Pulmonary artery endothelial cell (primary cell): ENCODE measurements around the gene KIAA0040. TPM values are rescaled to one million over a fixed set of nuclear protein-coding genes. Genes with fewer than 3 reads are reported as not detected.

Source experiments
- DNase-seq: peaks from one replicate; pipeline ENCODE4 v3.0.0-alpha.2; 2011; ENCODE audit warnings: low read depth, low spot score
- total RNA-seq: library from RNA; depleted of rRNA; stranded (reverse); fragments of >200 nt; gene quantifications from 2 replicates; pipeline ENCODE4 v1.2.3, GENCODE V29; 2014

Gene KIAA0040
- total RNA-seq, 1 donor from 2014 or later = 34.5 TPM

- DNase-seq = no peak
Observed at GRCh38 chr1:175203570-175204068, 11.0 kb upstream of the KIAA0040 start.

- DNase-seq = no peak
Observed at GRCh38 chr1:175200678-175201521, 8.3 kb upstream of the KIAA0040 start.

GRCh38 chr1:175198332-175198731, 5.8 kb upstream of the KIAA0040 start:
- DNase-seq = no peak

- DNase-seq = peak; percentile 59
Observed at GRCh38 chr1:175197531-175197930, 5.0 kb upstream of the KIAA0040 start.

GRCh38 chr1:175195798-175196197, 3.2 kb upstream of the KIAA0040 start:
- no peak for DNase-seq

GRCh38 chr1:175195281-175195680, 2.7 kb upstream of the KIAA0040 start:
- DNase-seq = no peak

GRCh38 chr1:175193527-175193910, 943 bp upstream of the KIAA0040 start:
- DNase-seq = no peak

- DNase-seq = no peak
Observed at GRCh38 chr1:175192111-175192629, 406 bp downstream of the KIAA0040 start.

GRCh38 chr1:175191659-175192058, 917 bp downstream of the KIAA0040 start:
- no peak for DNase-seq

- no peak for DNase-seq
Observed at GRCh38 chr1:175188936-175189335, 3.6 kb downstream of the KIAA0040 start.

- no peak for DNase-seq
Observed at GRCh38 chr1:175186433-175187160, 6.0 kb downstream of the KIAA0040 start.

- DNase-seq = no peak
Observed at GRCh38 chr1:175185903-175186302, 6.7 kb downstream of the KIAA0040 start.

GRCh38 chr1:175183586-175183985, 9.0 kb downstream of the KIAA0040 start:
- DNase-seq = no peak

- DNase-seq = no peak
Observed at GRCh38 chr1:175182201-175182746, 10.3 kb downstream of the KIAA0040 start.

- DNase-seq = no peak
Observed at GRCh38 chr1:175179837-175180590, 12.6 kb downstream of the KIAA0040 start.

GRCh38 chr1:175178456-175178855, 14.1 kb downstream of the KIAA0040 start:
- DNase-seq = no peak

GRCh38 chr1:175178056-175178455, 14.5 kb downstream of the KIAA0040 start:
- no peak for DNase-seq

- no peak for DNase-seq
Observed at GRCh38 chr1:175176246-175176645, 16.3 kb downstream of the KIAA0040 start.

GRCh38 chr1:175174309-175175102, 18.1 kb downstream of the KIAA0040 start:
- no peak for DNase-seq

- no peak for DNase-seq
Observed at GRCh38 chr1:175173531-175173930, 19.0 kb downstream of the KIAA0040 start.
